ENCODE measurements around the gene LIPN. TPM values are rescaled to one million over a fixed set of nuclear protein-coding genes. Genes with fewer than 3 reads are reported as not detected.

The LIPN gene
- total RNA-seq, 1 experiment from 2014 or later, result not detected

- H3K4me1 ChIP-seq (ENCODE audit: insufficient read depth, low read length, poor library complexity, severe bottlenecking), result no peaks in the 10 kb centered on the region
- ChIA-PET CTCF (no interaction called here), POLR2A (ENCODE audit: low non-redundant PET) (no interaction called here)
- no peaks in the 10 kb centered on the region for H3K27me3 ChIP-seq (replicated peaks; ENCODE audit: insufficient read depth, low read depth, low read length, poor library complexity)
- intact Hi-C loops (cut with micrococcal nuclease; ENCODE audit: unreplicated experiment), result no loop called here
- no peak for DNase-seq (ENCODE audit: low spot score)
- no peak overlapping the region for H3K27ac ChIP-seq (ENCODE audit: low read depth, low read length, poor library complexity, severe bottlenecking)
- no TSS peak for BruUV-seq (replicated peaks)
- no peak overlapping the region for H3K4me3 ChIP-seq (ENCODE audit: low read depth, low read length, poor library complexity, severe bottlenecking)
- H3K36me3 ChIP-seq (ENCODE audit: insufficient read depth, low read length, poor library complexity, severe bottlenecking), result no peaks in the 10 kb centered on the region
- no peak for TF ChIP-seq EZH2 (IDR thresholded peaks at IDR 0.05; ENCODE audit: borderline replicate concordance, low read depth, low read length, poor library complexity, severe bottlenecking)
- TF ChIP-seq, protein P1, sequence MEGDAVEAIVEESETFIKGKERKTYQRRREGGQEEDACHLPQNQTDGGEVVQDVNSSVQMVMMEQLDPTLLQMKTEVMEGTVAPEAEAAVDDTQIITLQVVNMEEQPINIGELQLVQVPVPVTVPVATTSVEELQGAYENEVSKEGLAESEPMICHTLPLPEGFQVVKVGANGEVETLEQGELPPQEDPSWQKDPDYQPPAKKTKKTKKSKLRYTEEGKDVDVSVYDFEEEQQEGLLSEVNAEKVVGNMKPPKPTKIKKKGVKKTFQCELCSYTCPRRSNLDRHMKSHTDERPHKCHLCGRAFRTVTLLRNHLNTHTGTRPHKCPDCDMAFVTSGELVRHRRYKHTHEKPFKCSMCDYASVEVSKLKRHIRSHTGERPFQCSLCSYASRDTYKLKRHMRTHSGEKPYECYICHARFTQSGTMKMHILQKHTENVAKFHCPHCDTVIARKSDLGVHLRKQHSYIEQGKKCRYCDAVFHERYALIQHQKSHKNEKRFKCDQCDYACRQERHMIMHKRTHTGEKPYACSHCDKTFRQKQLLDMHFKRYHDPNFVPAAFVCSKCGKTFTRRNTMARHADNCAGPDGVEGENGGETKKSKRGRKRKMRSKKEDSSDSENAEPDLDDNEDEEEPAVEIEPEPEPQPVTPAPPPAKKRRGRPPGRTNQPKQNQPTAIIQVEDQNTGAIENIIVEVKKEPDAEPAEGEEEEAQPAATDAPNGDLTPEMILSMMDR (conservative IDR thresholded peaks at IDR 0.05; ENCODE audit: low read depth, low read length), result no peak
- no peaks in the 10 kb centered on the region for H3K9me3 ChIP-seq (ENCODE audit: low read depth, low read length, poor library complexity, severe bottlenecking)
Observed at GRCh38 chr10:88765816-88766215, 6.0 kb downstream of the LIPN start.

DNA sequence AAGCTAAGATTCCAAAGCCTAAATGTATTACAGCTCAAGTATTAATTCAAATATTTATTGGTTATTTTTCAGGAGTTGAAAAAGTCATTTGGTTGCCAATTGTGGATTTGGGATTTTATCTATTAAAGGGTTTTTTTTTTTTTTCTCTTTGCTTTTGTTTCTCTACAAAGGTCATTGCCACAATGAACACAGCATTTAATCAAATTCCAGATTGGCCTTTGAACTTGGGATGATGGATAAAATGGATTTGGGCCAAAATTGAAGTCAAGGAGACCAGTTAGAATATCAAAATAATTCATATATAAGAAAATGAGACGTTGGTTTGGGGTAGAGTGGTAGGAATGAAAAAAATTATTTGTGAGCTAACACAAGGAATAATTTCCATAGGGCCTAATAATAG is 9.6 kb downstream of the LIPN start:
- H3K4me1 ChIP-seq (ENCODE audit: insufficient read depth, low read length, poor library complexity, severe bottlenecking), result no peaks in the 10 kb centered on the region
- POLR2A ChIA-PET (ENCODE audit: low non-redundant PET), result no interaction called here
- BruUV-seq (replicated peaks), result no TSS peak
- CTCF ChIA-PET, result no interaction called here
- no peak overlapping the region for H3K27ac ChIP-seq (ENCODE audit: low read depth, low read length, poor library complexity, severe bottlenecking)
- no peak for TF ChIP-seq EZH2 (IDR thresholded peaks at IDR 0.05; ENCODE audit: borderline replicate concordance, low read depth, low read length, poor library complexity, severe bottlenecking)
- TF ChIP-seq, protein P1 (conservative IDR thresholded peaks at IDR 0.05; ENCODE audit: low read depth, low read length), result no peak
- no peaks in the 10 kb centered on the region for H3K27me3 ChIP-seq (replicated peaks; ENCODE audit: insufficient read depth, low read depth, low read length, poor library complexity)
- H3K4me3 ChIP-seq (ENCODE audit: low read depth, low read length, poor library complexity, severe bottlenecking), result no peak overlapping the region
- no peaks in the 10 kb centered on the region for H3K9me3 ChIP-seq (ENCODE audit: low read depth, low read length, poor library complexity, severe bottlenecking)
- no peaks in the 10 kb centered on the region for H3K36me3 ChIP-seq (ENCODE audit: insufficient read depth, low read length, poor library complexity, severe bottlenecking)
- no peak for DNase-seq (ENCODE audit: low spot score)
- intact Hi-C loops (cut with micrococcal nuclease; ENCODE audit: unreplicated experiment), result no loop called here

GRCh38 chr10:88781206-88781605 is 21.4 kb downstream of the LIPN start:
- intact Hi-C loops (cut with micrococcal nuclease; ENCODE audit: unreplicated experiment), result no loop called here
- Histone ChIP-seq H3K27ac (ENCODE audit: low read depth, low read length, poor library complexity, severe bottlenecking) (no peak overlapping the region), H3K9me3 (ENCODE audit: low read depth, low read length, poor library complexity, severe bottlenecking) (no peaks in the 10 kb centered on the region), H3K36me3 (ENCODE audit: insufficient read depth, low read length, poor library complexity, severe bottlenecking) (no peaks in the 10 kb centered on the region), H3K4me3 (ENCODE audit: low read depth, low read length, poor library complexity, severe bottlenecking) (no peak overlapping the region), H3K27me3 (replicated peaks; ENCODE audit: insufficient read depth, low read depth, low read length, poor library complexity) (peaks cover 3% of the 10 kb centered on the region), H3K4me1 (ENCODE audit: insufficient read depth, low read length, poor library complexity, severe bottlenecking) (no peaks in the 10 kb centered on the region)
- no TSS peak for BruUV-seq (replicated peaks)
- TF ChIP-seq, protein P1 (conservative IDR thresholded peaks at IDR 0.05; ENCODE audit: low read depth, low read length), result no peak
- TF ChIP-seq EZH2 (IDR thresholded peaks at IDR 0.05; ENCODE audit: borderline replicate concordance, low read depth, low read length, poor library complexity, severe bottlenecking), result no peak
- CTCF ChIA-PET, result no interaction called here
- POLR2A ChIA-PET (ENCODE audit: low non-redundant PET), result no interaction called here
- DNase-seq (ENCODE audit: low spot score), result no peak
